GM19351 (cell line): ENCODE results near the gene WDR27.
"Not testable (repeated sequence)": the region's sequence is repeated elsewhere in the genome, so short reads cannot be mapped to it uniquely, and the experiment has no call there.

Source experiments
- ATAC-seq: cut with Tn5 transposase; IDR thresholded peaks from one replicate; pipeline ENCODE4 v1.9.1; 2021; ENCODE audit warnings: mild to moderate bottlenecking, moderate library complexity; ENCODE audit not compliant: unreplicated experiment

Gene WDR27

GRCh38 chr6:169618526-169619490 is 83.0 kb downstream of the WDR27 start:
- ATAC-seq = no peak

- ATAC-seq = no peak
Observed at GRCh38 chr6:169617562-169617961, 84.3 kb downstream of the WDR27 start.

DNA sequence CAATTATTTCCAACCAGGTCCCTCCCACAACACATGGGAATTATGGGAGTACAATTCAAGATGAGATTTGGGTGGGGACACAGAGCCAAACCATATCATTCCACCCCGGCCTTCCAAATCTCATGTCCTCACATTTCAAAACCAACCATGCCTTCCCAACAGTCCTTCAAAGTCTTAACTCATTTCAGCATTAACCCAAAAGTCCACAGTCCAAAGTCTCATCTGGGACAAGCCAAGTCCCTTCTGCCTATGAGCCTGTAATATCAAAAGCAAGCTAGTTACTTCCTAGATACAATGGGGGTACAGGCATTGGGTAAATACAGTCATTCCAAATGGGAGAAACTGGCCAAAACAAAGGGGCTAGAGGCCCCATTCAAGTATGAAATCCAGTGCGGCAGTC is 93.2 kb downstream of the WDR27 start:
- ATAC-seq = not testable (repeated sequence)

GRCh38 chr6:169604076-169604475 is 97.8 kb downstream of the WDR27 start:
- no peak for ATAC-seq

DNA sequence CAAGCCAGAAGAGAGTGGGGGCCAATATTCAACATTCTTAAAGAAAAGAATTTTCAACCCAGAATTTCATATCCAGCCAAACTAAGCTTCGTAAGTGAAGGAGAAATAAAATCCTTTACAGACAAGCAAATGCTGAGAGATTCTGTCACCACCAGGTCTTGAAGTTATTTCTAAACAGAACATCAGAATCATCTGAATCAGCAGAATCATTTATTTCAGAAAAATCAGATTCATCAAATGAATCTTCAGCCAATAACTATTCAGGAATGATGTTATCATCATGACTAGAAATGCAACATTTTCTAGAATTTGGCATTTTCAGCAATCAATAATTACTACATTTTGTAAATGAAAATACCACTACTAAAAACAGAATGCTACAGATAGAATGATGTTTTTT is 100.7 kb downstream of the WDR27 start:
- not testable (repeated sequence) for ATAC-seq

DNA sequence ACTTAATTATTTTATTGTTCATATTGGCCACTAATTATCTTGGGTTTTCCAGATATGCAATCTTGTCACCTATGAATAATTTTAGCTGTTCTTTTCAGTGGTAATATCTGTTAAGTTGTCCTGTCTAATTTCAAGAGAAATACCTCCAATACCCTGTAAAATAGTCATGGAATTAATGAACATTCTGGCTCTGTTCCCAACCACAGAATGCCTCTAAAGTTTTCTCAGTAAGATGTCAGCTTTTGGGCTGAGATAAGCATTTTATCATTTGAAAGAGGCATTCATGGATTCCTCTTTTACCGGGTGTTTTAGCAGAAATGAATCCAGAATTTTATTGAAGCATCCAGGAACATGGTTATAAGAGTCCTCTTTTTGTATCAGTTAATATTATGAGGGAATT is 109.3 kb downstream of the WDR27 start:
- no peak for ATAC-seq

GRCh38 chr6:169591616-169592015 is 110.2 kb downstream of the WDR27 start:
- no peak for ATAC-seq

DNA sequence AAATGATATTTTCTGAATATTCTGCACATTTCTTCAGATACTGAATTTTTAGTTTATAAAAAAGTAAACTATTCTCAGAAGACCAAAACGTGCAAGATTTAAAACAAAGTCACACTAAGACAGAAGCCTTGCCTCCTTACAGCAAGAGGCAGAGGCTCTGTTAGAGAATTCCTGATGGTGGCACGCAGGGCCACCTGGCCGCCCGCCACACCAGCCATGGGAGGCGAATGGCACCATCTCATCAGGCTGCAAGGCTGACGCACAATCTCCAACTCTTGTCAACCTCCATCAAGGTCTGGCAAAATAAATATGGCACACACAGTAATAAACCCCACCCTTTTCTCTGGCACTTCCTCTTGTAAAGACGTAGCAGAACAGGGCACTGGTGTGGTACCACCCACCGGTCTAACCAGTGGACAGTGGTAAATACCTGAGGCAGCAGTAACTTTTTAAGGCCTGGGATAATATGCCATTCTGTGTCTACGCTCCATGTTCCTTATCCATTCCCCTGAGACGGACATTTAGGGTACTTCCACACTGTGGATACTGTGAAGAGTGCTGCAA is 111.4 kb downstream of the WDR27 start:
- no peak for ATAC-seq

DNA sequence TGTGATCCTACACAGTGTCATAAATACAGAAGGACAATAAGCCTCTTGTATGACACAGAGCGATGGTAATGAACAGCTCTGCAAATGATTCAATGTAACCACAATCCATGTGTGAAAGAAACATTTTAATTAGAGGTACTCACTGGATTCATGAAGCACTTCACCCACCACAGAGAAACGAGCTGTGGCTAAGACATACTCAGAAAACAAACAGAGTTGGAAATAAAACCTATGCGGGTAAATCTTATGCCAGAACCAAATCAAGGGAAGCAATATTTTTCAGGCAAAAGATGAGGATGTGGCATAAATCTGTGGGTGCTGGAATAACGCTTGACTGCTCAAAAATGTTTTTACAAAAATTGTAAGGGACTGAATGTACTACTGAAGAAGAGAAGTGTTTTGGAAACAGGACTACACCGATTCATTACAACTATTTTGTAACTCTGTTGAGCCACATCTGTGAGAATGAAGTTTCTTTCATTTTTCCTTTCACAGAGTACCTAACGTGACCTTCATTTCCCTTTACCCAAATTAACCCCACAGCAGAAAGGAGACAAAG is 112.1 kb downstream of the WDR27 start:
- ATAC-seq = peak; percentile 70

GRCh38 chr6:169589293-169589692 is 112.5 kb downstream of the WDR27 start:
- ATAC-seq = peak; percentile 76

DNA sequence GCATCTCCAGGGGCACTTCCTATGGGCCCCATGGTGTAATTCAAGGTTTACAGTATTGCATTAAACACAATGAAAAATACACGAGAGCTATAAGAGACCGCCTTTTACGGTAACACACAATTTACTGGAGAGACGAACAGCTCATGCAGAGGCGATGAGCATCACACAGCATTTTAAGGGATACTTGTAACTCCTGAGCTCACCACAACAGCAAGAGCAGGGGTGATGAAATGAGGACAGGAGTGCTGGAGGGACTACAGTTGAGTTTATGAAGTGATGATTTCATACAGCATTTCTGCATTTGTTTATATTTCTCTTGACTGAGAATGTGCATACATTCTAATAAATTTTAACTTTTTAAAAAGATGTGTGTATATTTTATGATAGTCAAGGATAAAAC is 113.9 kb downstream of the WDR27 start:
- ATAC-seq = no peak

DNA sequence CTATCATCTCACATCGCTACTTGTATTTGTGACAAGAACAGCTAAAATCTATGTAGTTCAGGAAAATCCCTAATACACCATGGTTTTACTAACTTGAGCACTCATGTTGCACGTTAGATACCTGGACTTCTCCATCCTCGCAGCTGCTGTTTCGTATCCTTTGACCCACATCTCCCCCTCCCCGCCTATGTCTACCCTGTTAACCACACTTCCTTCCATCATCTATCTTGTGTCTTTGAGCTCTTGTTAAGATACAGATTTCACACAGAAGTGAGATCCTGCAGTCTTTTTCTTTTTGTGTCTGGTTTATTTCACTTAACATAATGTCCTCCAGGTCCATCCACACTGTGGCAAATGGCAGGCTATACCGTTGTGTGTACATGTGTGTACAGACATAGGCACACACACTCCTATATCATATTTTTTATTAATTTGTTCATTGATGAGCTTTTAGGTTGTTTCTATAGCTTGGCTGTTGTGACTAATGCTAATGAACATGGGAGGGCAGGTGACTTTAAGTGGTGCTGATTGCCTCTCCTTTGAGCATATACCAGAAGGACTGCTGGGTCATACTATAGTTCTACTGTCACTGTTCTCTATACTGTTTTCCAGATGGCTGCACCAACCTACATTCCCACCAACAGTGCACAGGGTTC is 117.8 kb downstream of the WDR27 start:
- ATAC-seq = peak; percentile 47

DNA sequence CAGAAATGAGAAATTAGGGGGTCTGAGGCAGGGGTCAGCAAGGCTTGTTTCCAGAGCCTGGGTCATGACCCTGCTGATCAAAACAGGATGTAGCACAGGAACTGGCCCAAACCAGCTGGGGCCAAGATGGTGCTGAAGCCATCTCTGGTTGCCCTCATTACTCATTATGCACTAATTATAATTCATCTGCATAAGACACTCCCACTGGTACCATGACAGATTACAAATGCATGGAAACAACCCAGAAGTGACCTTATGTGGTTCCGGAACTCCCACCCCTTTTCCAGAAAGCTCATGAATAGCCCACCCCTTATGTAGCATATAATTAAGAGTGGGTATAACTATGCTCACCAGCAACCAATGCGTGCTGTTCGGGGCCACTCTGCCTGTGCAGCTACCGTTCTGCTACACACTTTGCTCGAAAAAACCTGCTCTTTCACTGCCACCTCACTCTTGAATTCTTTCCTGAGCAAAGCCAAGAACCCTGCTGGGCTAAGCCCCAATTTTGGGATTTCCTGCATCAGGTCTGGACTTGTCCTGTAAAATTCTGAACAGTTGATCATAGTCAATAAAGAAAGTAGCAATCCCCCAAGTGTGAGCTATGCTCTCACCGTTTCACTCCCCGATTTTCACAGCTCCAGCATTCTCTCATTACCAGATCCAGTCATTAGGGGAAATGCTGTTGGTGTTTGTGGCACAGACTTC is 122.3 kb downstream of the WDR27 start:
- ATAC-seq = no peak

- no peak for ATAC-seq
Observed at GRCh38 chr6:169577974-169578373, 123.9 kb downstream of the WDR27 start.

GRCh38 chr6:169577236-169577635 is 124.6 kb downstream of the WDR27 start:
- no peak for ATAC-seq

GRCh38 chr6:169575821-169576220 is 126.0 kb downstream of the WDR27 start:
- no peak for ATAC-seq

GRCh38 chr6:169575365-169575764 is 126.5 kb downstream of the WDR27 start:
- ATAC-seq = no peak

DNA sequence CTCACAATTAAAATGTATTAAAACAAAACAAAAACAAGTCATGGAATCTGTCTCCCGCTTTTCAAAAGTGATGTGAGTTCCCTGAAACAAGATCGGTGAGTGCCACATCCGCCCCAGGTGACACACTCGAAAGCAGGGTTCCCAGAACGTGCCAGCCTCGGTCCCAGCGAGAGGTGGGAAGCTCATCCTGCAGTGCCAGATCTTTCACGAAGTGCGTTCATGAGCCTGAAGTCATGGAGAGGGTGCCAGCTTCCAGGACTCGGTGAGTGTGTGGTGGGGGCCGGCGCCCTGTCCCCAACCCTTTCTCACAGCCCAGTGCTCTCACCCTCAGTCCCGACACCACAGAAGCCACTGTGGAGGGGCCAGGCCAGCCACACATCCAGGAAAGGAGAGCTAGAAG is 127.4 kb downstream of the WDR27 start:
- no peak for ATAC-seq

GRCh38 chr6:169573883-169574282 is 127.9 kb downstream of the WDR27 start:
- no peak for ATAC-seq

DNA sequence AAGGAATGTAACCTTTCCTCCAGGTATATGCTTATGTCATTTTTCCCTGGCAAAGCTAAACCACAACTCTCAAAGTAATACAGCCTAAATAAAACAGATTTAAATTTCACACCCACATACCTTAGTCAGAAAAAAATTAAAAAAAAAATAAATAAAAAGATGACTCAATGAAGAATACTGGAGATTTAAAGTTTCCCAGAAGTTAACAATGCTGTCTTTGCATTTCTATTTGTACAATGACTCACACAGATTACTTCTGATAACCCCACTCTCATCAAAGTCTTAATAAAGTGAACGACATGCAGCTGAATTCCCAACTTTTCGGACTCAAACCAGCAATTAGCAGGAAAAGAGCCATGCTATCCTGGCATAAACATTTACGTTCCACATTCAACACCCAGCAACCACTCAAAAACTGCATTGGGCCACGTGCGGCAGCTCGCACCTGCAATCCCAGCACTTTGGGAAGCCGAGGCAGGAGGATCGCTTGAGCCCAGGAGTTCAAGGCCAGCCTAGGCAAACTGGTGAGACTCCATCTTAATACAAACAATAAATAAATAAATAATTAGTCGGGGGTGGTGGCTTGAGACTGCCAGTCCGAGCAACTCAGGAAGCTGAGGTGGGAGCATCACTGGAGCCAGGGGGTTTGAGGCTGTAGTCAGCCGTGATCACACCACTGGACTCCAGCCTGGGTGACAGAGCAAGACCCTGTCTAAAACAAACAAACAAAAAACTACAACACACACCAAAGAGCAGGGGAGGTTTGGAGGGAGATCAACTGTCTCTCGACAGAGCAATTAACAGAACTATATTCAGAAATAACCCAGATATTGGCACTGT is 130.5 kb downstream of the WDR27 start:
- no peak for ATAC-seq
